DND-41 (cell line): ENCODE measurements around the gene IFT20.

Experiments used
- EZH2 ChIP-seq: IDR thresholded peaks from 3 replicates; pipeline ENCODE4 v1.6.1; 2012; ENCODE audit warnings: borderline replicate concordance, low read depth, mild to moderate bottlenecking, moderate library complexity, low read length, inconsistent platforms; ENCODE audit not compliant: severe bottlenecking
- TF ChIP-seq, protein P1 (sequence below): IDR thresholded peaks from 2 replicates; pipeline ENCODE4 v1.5.1; 2012; ENCODE audit warnings: borderline replicate concordance, low read length, moderate library complexity, mild to moderate bottlenecking; ENCODE audit not compliant: poor library complexity, severe bottlenecking; ENCODE audit errors: extremely low read depth

DNA sequence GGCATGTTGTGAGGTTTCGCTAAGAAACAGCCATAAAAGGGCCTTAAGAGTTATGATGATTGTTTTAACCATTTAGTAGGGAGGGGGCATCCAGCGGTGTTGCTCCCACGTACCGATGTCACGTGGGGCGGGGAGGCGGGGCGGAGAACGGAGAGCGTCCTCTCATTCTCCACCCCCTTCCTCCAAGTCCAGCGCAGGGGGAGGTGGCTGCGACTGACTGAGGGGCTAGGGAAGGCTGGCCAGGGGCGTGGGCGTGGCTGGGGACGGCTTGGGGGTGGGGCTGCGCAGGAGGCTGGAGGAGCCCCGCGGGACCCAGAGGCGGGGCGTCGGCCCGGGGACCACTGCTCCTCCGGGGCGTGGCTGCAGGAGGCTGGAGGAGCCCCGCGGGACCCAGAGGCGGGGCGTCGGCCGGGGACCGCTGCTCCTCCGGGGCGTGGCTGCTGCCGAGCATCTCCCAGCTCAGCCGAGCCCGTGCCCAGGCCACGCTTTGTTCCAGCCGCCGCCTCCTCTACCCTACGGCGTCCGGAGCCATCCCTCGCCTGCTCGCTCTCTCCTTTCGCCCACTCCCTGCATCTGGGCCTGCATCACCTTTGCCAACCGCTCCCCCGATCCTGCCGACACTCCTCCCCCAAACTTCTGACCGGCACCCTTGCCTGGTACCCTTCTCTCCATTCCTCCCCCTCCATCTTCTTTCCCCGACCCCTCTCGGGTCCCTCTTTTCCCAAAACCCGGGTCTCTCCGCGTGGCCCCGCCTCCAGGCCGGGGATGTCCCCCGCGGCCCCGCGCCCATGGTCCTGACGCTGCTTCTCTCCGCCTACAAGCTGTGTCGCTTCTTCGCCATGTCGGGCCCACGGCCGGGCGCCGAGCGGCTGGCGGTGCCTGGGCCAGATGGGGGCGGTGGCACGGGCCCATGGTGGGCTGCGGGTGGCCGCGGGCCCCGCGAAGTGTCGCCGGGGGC is 36.3 kb upstream of the IFT20 start, which contains the start of gene SARM1:
- TF ChIP-seq, protein P1, sequence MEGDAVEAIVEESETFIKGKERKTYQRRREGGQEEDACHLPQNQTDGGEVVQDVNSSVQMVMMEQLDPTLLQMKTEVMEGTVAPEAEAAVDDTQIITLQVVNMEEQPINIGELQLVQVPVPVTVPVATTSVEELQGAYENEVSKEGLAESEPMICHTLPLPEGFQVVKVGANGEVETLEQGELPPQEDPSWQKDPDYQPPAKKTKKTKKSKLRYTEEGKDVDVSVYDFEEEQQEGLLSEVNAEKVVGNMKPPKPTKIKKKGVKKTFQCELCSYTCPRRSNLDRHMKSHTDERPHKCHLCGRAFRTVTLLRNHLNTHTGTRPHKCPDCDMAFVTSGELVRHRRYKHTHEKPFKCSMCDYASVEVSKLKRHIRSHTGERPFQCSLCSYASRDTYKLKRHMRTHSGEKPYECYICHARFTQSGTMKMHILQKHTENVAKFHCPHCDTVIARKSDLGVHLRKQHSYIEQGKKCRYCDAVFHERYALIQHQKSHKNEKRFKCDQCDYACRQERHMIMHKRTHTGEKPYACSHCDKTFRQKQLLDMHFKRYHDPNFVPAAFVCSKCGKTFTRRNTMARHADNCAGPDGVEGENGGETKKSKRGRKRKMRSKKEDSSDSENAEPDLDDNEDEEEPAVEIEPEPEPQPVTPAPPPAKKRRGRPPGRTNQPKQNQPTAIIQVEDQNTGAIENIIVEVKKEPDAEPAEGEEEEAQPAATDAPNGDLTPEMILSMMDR, result no peak
- TF ChIP-seq EZH2, result no peak
